HL-60/S4 treated with retinoic acid at 250 ng/mL for 4 days and 3 days (cell line): ENCODE results near the gene SPEN.
"Not testable (repeated sequence)": the region's sequence is repeated elsewhere in the genome, so short reads cannot be mapped to it uniquely, and the experiment has no call there.

Source experiments
- in situ Hi-C: fragments of 300-500 bp; cut with MboI; formaldehyde crosslinking; loops from 2 replicates; pipeline ENCODE4 v1.7.0; 2022; ENCODE audit warnings: low sequenced_read_pairs

The SPEN gene

GRCh38 chr1:15833069-15833679 is 14.3 kb upstream of the SPEN start:
- in situ Hi-C loops = no loop called here

GRCh38 chr1:15833842-15834405 is 13.6 kb upstream of the SPEN start:
- in situ Hi-C loops = no loop called here

- in situ Hi-C loops = no loop called here
Observed at GRCh38 chr1:15834406-15835204, 12.9 kb upstream of the SPEN start.

GRCh38 chr1:15835205-15835740 is 12.2 kb upstream of the SPEN start:
- in situ Hi-C loops = no loop called here

GRCh38 chr1:15835741-15836510 is 11.6 kb upstream of the SPEN start:
- in situ Hi-C loops = no loop called here

GRCh38 chr1:15836511-15836771 is 11.1 kb upstream of the SPEN start:
- in situ Hi-C loops = not testable (repeated sequence)

- in situ Hi-C loops = no loop called here
Observed at GRCh38 chr1:15836772-15837669, 10.5 kb upstream of the SPEN start.

- in situ Hi-C loops = no loop called here
Observed at GRCh38 chr1:15837931-15838330, 9.6 kb upstream of the SPEN start.

GRCh38 chr1:15838721-15839120 is 8.8 kb upstream of the SPEN start:
- in situ Hi-C loops = no loop called here

GRCh38 chr1:15843826-15844572 is 3.5 kb upstream of the SPEN start:
- in situ Hi-C loops = no loop called here

- in situ Hi-C loops = not testable (repeated sequence)
Observed at GRCh38 chr1:15846056-15846455, 1.5 kb upstream of the SPEN start.

GRCh38 chr1:15847893-15848142 is 311 bp downstream of the SPEN start:
- in situ Hi-C loops = no loop called here

- in situ Hi-C loops = no loop called here
Observed at GRCh38 chr1:15848143-15848928, 829 bp downstream of the SPEN start.

GRCh38 chr1:15848929-15849774 is 1.6 kb downstream of the SPEN start:
- in situ Hi-C loops = no loop called here

- in situ Hi-C loops = no loop called here
Observed at GRCh38 chr1:15849775-15850324, 2.3 kb downstream of the SPEN start.

GRCh38 chr1:15850471-15851001 is 3.0 kb downstream of the SPEN start:
- in situ Hi-C loops = no loop called here

GRCh38 chr1:15851210-15852035 is 3.9 kb downstream of the SPEN start:
- in situ Hi-C loops = no loop called here
